WERI-Rb-1 (cell line): ENCODE measurements around the gene CTNNA1.

Source experiments
- DNase-seq: peaks from one replicate; pipeline ENCODE4 v3.0.0-alpha.2; 2020
- H3K27ac ChIP-seq: fragments of 250-450 bp; sonication (Bioruptor Pico); 2 replicates; pipeline ENCODE4 v1.5.1; 2020; ENCODE audit warnings: mild to moderate bottlenecking, moderate library complexity
- H3K27me3 ChIP-seq: fragments of 250-450 bp; sonication (Bioruptor Pico); 2 replicates; pipeline ENCODE4 v1.5.1; 2021; ENCODE audit warnings: mild to moderate bottlenecking, low read depth, moderate library complexity; ENCODE audit not compliant: insufficient read depth, severe bottlenecking
- H3K36me3 ChIP-seq: fragments of 250-450 bp; sonication (Bioruptor Pico); 2 replicates; pipeline ENCODE4 v1.5.1; 2020; ENCODE audit warnings: mild to moderate bottlenecking, moderate library complexity
- H3K4me3 ChIP-seq: 2 replicates; pipeline ENCODE4 v1.5.1; 2011; ENCODE audit warnings: low read depth, mild to moderate bottlenecking, control low read depth, low read length
- H3K9me3 ChIP-seq: fragments of 250-450 bp; sonication (Bioruptor Pico); 2 replicates; pipeline ENCODE4 v1.5.1; 2021; ENCODE audit warnings: mild to moderate bottlenecking, moderate library complexity; ENCODE audit not compliant: severe bottlenecking
- TF ChIP-seq, protein P1 (sequence below): IDR thresholded peaks from 2 replicates; pipeline ENCODE4 v1.5.1; 2011; ENCODE audit warnings: low read depth, mild to moderate bottlenecking, control low read depth, inconsistent platforms, low read length

Gene CTNNA1

DNA sequence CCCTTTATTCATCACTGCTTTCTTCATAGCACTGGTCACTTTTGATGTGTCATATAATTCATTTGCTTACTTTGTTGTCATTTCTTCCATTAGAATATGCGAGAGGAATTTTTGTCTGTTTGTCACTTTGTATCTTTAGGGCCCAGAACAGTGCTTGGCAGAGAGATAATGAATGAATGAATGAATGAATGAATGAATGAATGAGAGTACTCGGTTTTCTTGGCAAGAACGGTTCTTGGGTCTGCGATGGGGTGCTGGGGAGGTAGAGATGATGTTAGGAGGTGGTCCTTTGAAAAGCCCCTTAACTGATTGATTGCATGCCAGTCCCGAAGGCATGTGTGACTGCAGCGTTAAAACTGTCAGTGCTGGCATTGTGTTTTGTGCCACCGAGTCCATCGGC is 174.3 kb downstream of the CTNNA1 start:
- DNase-seq: no peak
- H3K27ac ChIP-seq: no peak overlapping the region
- TF ChIP-seq, protein P1, sequence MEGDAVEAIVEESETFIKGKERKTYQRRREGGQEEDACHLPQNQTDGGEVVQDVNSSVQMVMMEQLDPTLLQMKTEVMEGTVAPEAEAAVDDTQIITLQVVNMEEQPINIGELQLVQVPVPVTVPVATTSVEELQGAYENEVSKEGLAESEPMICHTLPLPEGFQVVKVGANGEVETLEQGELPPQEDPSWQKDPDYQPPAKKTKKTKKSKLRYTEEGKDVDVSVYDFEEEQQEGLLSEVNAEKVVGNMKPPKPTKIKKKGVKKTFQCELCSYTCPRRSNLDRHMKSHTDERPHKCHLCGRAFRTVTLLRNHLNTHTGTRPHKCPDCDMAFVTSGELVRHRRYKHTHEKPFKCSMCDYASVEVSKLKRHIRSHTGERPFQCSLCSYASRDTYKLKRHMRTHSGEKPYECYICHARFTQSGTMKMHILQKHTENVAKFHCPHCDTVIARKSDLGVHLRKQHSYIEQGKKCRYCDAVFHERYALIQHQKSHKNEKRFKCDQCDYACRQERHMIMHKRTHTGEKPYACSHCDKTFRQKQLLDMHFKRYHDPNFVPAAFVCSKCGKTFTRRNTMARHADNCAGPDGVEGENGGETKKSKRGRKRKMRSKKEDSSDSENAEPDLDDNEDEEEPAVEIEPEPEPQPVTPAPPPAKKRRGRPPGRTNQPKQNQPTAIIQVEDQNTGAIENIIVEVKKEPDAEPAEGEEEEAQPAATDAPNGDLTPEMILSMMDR: no peak
- H3K4me3 ChIP-seq: no peak overlapping the region
- H3K27me3 ChIP-seq: no peaks in the 10 kb centered on the region
- no peaks in the 10 kb centered on the region for H3K9me3 ChIP-seq
- H3K36me3 ChIP-seq: peaks cover 64% of the 10 kb centered on the region

DNA sequence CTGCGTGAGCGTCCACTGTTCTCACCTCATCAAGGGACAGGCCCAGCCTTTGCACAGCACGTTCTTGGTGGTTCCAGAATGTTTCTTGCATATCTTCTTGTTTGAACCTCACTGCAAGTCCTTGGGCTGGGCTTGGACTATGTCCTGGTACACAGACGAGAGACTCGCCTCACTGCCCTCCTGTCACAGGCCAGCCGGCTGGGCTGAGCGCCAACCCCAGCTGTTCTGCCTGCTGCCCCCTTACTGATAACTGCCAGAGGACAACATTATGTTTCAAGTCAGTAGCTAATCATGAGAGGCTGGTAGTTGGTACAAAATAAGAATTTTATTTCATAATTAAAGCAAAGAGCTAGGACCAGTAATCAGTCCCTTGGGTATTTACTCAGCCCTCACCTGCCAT is 174.8 kb downstream of the CTNNA1 start:
- no peak for DNase-seq
- peaks cover 68% of the 10 kb centered on the region for H3K36me3 ChIP-seq
- TF ChIP-seq, protein P1: no peak
- H3K9me3 ChIP-seq: no peaks in the 10 kb centered on the region
- no peak overlapping the region for H3K27ac ChIP-seq
- no peak overlapping the region for H3K4me3 ChIP-seq
- H3K27me3 ChIP-seq: no peaks in the 10 kb centered on the region

DNA sequence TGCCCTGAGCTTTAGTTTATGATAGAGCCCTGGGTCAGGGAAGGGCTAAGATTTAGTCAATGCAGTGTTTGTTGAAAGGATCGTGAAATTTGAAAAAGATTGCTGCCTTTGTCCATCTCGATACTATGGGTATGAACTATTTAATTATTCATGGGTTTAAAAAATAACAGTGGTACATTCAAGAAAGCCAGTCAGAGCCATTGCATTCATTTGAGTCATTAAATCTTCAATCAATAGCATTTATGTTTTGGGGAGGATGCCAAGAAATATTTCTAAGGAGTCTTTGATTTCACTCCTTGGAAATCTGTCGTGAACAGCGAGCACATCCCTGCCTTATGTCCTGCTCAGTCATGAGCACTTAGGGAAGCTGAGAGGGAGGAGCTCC is 176.3 kb downstream of the CTNNA1 start:
- no peak for DNase-seq
- TF ChIP-seq, protein P1: no peak
- peaks cover 80% of the 10 kb centered on the region for H3K36me3 ChIP-seq
- H3K4me3 ChIP-seq: no peak overlapping the region
- no peak overlapping the region for H3K27ac ChIP-seq
- no peaks in the 10 kb centered on the region for H3K9me3 ChIP-seq
- no peaks in the 10 kb centered on the region for H3K27me3 ChIP-seq

DNA sequence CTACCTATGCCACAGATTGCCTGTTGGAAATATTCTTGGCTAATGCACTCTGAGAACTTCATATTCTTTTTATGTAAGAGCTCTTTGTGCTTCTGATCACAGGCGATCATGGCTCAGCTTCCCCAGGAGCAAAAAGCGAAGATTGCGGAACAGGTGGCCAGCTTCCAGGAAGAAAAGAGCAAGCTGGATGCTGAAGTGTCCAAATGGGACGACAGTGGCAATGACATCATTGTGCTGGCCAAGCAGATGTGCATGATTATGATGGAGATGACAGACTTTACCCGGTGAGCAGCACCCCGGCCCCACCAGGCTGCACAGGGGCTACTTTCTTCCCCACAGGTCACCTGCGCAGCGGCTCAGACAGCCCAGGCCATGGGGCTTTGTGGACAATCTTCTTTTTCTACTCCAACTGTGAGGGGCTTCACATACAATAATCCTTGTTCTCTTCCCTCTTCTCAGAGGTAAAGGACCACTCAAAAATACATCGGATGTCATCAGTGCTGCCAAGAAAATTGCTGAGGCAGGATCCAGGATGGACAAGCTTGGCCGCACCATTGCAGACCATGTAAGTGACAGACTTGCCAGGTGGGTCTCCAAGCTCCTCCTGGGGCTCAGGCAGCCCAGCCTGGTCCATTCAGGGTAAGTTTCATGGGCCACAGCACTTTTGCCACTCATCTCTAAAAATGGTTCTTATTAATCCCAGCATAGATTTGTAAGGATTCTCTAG is 177.3 kb downstream of the CTNNA1 start:
- Histone ChIP-seq H3K27ac (no peak overlapping the region), H3K4me3 (no peak overlapping the region), H3K36me3 (peaks cover 80% of the 10 kb centered on the region), H3K27me3 (no peaks in the 10 kb centered on the region), H3K9me3 (no peaks in the 10 kb centered on the region)
- no peak for DNase-seq
- TF ChIP-seq, protein P1: no peak

DNA sequence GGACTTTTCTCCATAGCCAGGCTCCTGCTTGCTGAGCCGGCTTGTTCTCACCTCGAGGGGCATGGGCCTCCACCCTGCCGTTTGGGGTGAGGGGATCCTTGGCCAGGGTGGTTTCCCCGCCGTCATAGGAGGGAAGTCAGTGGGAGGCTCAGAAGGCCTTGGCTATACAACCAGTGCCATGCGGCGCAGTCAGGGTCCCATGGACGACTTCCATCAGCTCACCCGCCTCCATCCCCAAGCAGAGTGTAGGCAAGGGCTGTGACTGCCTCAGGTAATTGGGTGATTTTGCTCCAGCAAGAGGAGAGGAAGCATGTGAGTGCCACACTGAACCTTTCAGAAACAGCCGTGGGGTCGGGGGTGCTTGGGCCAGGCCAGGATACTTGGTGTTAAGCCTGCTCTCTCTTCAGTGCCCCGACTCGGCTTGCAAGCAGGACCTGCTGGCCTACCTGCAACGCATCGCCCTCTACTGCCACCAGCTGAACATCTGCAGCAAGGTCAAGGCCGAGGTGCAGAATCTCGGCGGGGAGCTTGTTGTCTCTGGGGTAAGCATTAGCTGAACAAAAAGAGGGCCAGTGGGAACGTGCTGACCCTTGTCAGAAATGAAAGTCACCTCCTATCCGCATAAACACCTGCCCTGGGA is 179.1 kb downstream of the CTNNA1 start:
- Histone ChIP-seq H3K9me3 (no peaks in the 10 kb centered on the region), H3K27me3 (no peaks in the 10 kb centered on the region), H3K4me3 (no peak overlapping the region), H3K27ac (no peak overlapping the region), H3K36me3 (peaks cover 65% of the 10 kb centered on the region)
- DNase-seq: peak; percentile 63
- TF ChIP-seq, protein P1: peak; percentile 77
